Stimulated activated CD8-positive, alpha-beta memory T cell treated with anti-CD3 and anti-CD28 coated beads, Interleukin-15, amount 100 ng/mL, for 1 hour (primary cell): ENCODE results near the gene KHSRP.
A peak's percentile ranks its signal among the peaks of the same experiment; 100 is the strongest.

Experiments used
- DNase-seq: peaks from one replicate; pipeline ENCODE4 v3.0.0-alpha.2; 2020; ENCODE audit warnings: low read depth

Gene KHSRP

DNA sequence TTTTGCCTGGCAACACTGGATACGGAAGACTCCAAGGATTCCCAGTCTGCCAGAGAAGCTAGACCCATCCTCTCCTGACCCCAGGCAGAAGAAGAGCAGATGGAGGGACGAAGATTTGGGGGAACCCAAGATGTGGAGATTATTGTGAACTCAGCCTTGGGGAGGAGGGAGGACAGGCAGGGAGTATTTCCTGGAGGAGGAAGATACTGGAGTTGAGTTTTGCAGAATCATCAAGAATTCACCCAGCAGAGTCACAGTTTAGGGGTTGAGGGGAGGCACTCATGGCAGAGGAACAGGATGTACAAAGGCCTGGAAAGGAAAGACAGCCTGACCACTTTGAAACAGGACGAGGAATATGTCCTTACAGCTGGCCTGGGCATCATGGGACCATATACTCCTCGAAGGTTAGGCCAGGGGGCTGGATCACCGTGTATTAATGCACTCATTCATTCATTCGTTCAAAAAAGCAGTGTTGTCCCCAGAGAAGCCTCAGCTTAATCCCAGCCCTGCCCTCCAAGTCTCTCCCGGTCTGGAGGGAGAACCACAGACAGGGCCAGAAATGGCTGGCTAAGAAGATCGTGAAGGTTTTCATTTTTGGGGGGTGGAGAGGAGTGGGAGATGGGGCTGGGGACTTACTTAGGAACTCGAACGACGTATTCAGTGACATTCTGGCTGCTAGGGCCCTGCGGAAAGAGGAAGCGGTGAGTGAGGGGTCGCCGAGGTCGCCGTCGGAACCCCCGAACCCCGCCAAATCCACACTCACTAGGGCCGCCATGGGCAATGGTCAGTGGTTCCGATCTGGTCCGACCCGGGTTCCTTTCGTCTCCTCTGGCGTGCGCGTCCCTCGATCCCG lies 32.2 kb downstream of the KHSRP start:
- no peak for DNase-seq

DNA sequence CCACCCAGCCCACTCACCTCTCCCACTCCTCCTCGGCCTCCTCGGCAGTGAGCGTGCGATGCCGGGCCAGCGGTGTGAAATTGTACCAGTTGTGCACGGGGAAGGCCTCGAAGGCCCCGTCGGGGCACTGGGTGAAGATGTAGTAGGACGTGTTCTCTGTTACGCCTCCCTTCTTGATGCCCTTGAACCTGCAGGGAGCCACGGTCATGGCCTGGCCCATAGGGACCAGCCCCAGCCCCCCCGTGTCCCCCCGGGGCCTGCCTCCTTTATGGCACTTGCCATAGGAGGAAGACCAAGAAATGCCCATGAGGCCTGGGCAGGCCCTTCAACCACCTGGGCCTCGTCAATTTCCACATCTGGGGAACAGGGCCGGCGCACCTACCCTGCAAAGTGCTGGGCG lies 37.2 kb downstream of the KHSRP start:
- DNase-seq, result no peak

DNA sequence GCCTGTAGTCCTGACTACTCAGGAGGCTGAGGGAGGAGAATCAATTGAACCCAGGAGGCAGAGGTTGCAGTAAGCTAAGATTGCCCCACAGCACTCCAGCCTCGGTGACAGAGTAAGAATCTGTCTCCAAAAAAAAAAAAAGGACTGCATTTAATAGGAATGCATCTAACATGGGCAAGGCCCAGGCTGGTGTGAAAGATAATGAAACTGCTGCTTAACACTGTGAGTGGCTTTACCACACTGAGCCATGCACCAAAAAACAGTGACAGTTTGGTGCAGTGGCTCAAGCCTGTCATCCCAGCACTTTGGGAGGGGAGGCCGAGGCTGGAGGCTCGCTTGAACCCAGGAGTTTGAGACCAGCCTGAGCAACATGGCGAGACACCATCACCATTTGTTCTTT lies 40.2 kb downstream of the KHSRP start:
- no peak for DNase-seq

DNA sequence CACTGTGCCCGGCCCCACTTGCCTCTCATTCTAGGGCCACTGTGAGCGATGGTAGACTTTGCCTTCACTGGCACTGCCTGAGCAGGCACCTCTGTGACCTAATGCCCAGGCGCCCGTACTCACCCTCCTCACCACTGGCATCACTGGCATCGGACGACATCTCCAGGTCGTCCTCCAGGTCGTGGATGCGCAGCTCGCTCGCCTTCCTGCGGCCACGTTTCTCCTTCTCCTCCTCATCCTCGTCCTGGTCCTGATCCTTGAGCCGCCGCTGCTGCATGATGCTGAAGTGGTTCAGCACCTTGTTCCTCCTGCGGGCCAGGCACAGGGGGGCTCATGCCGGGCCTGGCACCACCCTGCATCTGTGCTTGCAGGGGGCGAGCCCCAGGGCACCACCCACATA lies 41.4 kb downstream of the KHSRP start:
- no peak for DNase-seq

DNA sequence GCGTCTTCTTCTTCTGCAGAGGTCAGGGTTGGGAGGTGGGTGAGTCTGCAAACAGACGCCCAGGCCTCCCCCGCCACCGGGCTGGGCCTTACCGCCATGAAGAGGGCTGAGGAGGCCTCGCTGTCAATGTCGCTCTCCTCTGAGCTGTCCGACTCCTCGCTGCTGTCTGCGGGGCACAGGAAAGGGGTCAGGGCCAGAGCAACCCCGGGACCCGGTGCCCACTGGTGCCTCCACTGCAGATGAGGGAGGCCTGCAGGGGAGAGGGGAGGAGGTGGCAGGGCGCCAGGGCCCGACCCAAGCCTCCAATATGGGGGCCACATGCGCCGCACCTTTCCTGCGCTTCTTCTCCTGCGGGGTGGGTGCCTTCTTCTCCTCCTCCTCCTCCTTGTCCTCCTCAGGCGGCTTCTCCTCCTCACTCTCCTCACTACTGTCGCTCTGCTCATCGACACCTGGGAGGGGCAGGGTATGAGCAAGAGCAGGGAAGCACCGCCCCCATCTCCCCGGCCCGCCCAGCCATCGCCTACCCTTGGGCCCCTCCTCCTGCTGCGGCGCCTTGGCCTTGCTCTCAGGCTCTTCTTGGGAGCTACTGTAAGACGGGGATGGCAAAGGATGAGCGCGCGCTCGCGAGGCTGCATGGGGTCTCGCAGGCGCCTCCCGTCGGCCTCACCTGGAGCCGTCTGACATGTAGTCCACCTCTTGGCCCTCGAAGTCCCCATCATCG lies 43.4 kb downstream of the KHSRP start:
- DNase-seq, result no peak

DNA sequence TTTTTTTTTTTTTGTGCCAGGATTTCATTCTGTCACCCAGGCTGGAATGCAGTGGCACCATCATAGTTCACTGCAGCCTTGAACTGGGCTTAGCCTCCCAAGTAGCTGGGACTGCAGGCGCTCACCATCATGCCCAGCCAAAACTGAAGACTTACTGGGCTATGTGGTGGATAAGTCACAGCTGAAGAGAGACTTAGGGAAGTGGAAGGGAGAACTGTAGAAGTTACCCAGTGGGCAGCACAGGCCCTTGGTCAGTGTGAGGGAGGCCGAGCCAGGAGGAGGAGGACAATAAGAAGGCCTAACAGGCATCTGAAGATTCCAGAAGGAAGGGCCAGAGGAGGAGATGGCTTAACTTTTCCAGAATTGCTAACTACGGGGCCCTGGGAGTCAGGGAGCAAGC lies 44.9 kb downstream of the KHSRP start:
- no peak for DNase-seq

DNA sequence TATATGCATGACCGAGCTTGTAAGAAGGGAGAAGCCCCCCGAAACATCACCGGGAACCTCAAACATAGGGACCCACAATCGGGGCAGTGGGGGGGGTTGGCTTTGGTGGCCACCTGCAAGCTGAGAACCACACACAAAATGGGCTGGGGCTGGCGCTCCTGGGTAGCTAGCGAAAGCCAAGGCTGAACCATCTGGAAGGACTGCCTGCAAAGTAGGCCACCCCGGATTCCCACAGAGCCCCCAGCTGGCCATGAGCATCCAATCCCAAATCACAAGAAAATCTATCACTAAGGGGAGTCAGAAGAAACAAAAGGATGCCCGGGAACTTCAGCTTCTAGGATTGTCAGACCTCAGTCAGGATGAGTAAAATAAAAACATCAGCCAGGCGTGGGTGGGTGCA lies 46.1 kb downstream of the KHSRP start:
- no peak for DNase-seq

DNA sequence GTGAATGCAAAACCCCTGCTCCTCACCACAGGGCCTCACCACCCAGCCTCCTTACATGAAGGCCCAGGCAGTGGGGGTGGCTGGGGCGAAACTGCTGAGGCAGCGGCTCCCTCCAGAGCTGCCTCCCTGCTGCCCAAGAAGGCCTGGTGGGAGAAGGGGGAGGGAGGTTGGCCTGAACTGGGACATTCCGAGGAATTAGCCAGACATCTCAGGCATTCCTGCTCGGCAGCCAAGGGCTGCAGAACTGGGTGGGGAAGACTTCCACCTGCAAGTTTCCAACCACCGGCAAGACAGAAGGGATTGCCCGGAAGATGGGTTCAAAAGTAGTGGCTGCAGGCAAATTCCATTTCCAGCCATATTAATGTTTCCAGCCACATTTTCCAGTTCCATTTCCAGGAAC lies 46.6 kb downstream of the KHSRP start:
- no peak for DNase-seq

DNA sequence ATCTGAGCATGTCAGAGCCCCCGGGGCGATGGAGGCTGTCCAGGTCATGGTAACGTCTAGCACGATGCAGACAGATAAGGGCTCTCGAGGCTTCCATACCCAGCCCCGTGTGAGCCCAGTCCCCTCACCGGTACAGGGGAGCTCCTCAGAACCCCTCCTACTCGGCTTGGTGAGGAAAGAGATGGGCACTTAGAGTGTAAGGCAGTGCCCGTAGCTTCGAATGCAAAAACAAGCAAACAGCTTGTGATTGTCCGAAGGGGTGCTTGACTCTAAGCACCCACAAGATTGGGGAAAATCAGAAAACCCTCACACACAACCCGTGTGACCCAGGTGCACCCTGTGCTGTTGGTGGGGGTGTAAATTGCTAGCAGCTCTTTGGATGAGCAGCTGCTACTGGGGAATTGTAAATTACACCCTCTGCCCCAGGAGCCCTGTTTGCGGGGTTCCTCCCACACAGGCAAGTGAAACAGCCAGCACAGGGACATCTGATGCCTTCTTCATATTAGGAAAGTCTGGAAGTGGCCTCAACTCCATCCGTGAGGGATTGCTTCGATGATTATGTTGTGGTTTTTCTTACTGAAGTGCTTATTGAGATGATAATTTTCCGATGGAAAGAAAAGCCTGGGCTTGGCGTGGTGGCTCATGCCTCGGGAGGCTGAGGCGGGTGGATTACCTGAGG lies 48.0 kb downstream of the KHSRP start:
- DNase-seq, result no peak

DNA sequence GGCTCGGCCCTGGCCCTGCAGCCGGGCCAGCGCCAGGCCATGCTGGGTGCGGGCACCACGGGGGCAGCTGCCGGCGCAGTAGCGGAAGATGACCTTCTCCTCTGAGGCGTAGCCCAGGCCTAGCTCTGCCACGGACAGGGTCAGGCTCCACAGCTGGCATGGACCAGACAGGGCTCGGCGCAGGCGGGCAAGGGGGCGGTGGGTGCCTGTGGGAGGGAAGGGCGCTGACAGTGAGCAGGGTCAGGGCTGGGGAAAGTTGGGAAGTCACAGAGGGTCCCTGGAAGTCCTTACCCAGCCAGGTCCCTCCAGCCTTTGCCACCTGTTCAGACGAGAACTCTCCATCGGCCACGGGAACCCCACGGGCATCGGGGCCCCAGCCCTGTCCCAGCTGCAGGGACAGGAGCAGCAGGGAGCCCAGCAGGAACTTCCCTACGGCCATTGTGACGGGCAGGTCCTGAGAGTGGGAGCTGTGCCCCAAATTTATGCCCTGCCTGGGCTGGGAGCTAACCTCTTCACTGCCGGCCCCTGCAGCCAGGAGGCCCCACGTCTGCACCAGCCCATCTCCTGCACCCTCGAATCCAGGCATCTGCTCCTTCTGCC lies 49.1 kb downstream of the KHSRP start, which contains the start of gene PSPN:
Gene PSPN (minus strand): TSS at position 523 of the 600 bp plus-strand sequence. CDS start 84 bp downstream, at position 439.
- no peak for DNase-seq

DNA sequence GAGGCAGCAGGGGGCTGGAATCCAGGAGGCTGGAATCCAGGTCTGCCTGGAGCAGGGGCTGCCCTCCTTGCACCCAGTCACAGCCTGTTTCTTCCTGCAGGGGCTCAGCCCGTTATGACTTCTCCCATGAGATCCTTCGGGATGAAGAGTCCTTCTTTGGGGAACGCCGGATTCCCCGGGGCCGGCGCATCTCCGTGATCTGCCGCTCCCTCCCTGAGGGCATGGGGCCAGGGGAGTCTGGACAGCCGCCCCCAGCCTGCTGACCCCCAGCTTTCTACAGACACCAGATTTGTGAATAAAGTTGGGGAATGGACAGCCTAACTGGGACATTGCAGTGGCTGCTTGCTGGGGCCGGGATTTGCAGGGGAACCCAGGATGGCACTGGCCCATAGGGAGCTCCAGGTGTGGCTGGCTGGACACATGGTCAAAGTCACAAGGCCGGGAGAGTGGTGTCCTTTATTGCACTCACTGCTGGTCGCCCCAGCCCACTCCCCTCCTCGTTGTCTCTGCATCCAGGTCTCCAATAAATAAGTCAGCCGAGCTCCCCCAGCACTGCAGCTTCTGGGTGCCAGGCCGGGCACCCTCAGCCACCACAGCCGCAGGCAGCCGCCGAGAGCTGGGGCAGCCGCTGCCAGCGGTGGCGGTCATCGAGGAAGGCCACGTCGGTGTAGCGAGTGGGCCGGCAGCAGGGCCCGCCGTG lies 49.8 kb downstream of the KHSRP start:
- DNase-seq, result no peak

DNA sequence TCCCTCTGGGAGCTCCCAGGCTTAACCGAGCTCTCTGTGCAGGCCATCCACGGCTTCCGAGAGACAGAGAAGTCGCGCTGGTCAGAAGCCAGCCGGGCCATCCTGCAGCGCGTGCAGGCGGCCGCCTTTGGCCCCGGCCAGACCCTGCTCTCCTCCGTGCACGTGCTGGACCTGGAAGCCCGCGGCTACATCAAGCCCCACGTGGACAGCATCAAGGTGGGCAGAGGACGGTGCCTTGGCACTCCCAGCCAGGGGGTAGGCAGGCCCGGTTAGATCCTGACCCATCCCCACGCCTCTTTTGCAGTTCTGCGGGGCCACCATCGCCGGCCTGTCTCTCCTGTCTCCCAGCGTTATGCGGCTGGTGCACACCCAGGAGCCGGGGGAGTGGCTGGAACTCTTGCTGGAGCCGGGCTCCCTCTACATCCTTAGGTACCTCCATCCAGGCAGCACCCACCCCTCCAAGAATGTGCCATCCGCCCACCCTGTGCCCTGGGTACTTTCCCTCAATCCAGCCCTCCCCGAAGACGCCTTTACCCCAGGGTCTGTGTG lies 50.4 kb downstream of the KHSRP start:
- no peak for DNase-seq

DNA sequence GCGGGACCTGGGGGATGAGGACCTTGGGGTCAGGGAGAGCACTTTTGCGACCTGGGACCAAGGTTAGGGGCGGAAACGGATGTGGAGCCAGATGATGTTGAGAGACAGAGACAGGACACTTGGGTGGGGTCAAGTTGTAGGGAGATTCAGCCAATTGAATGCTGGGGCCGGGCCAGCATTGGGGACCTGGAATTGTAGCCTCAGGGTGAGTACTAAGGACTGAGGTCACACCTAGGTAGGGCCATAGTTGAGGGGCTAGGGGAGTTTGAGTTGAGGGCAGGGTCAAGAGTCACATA lies 50.9 kb downstream of the KHSRP start:
- no peak for DNase-seq

DNA sequence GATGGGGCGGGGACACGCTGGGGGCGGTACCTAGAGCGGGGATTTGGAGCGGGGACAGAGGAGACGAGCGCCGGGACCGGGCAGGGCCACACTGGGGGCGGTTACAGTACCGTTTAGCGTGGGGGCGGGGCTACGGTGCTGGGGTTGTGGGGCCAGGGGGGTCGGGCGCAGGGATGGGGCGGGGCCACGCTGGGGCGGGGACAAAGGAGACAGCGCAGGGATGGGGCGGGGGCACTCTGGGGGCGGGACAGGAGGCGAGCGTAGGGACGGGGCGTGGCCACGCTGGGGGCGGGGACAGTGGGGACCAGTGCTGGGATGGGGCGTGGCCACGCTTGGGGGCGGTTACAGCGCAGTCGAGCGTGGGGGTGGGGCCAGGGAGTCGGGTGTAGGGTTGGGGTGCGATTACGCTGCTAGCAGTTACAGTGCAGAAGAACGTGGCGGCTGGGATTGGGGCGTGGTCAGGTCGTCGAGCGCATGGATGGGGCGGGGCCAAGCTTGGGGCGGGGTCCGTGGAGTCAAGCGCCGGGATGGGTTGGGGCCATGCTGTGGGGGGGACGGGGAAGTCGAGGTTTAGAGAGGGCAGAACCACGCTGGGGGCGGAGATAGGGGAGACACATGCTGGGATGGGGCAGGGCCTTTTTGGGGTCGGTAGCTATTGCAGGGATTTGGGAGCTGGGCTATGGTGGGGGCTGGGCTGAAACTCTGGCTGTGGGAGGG lies 51.4 kb downstream of the KHSRP start:
- peak; percentile 97 for DNase-seq

DNA sequence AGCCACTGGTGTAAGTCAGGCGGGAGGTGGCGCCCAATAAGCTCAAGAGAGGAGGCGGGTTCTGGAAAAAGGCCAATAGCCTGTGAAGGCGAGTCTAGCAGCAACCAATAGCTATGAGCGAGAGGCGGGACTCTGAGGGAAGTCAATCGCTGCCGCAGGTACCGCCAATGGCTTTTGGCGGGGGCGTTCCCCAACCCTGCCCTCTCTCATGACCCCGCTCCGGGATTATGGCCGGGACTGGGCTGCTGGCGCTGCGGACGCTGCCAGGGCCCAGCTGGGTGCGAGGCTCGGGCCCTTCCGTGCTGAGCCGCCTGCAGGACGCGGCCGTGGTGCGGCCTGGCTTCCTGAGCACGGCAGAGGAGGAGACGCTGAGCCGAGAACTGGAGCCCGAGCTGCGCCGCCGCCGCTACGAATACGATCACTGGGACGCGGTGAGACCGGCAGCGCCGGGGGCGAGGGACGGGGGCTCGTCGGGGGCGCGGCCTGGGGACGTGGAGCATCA lies 52.0 kb downstream of the KHSRP start, which contains the start of gene ALKBH7:
Gene ALKBH7 (plus strand): TSS at position 201 of the 502 bp plus-strand sequence. CDS start 27 bp downstream, at position 228.
- peak; percentile 91 for DNase-seq

DNA sequence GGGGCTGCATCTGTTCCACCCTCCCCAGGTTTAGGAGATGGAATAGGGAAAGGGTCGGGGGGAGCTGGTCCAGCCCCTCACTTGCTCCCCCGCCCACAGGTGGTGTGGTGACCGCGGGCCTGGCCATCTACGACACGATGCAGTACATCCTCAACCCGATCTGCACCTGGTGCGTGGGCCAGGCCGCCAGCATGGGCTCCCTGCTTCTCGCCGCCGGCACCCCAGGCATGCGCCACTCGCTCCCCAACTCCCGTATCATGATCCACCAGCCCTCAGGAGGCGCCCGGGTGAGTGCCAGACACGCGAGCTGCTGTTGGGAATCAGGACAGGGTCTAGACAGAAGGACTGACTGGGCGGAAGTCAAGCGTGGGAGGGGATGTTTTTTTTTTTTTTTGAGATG lies 60.3 kb downstream of the KHSRP start:
- no peak for DNase-seq
